ENCODE data around the gene CDKAL1. TPM values are rescaled to one million over a fixed set of nuclear protein-coding genes. Genes with fewer than 3 reads are reported as not detected.

Gene CDKAL1
- total and polyA plus RNA-seq, 9 of the 15 experiments (the other 6 are each of a cell fraction or from before 2014, with no cell fraction given) = 11.2 to 36.3 (median 20.1) TPM

DNA sequence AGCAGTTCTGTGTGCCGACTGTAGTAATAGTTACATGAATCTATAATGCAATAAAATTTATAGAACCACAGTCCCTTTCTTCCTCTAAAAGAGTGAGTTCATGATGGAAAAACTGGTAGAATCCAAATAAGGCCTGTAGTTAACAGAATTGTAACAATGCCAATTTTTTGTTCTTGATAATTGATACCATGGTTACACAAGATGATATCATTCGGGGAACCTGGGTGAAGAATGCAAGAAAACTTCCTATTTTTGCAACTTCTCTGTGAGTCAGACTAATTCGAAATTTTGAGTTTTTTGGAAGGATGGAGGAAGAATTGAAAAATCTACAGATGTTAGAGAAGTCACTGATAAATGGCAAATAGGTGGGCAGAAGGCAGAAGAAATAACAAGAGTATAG, 381.8 kb downstream of the CDKAL1 start:
- no peaks in the 10 kb centered on the region for H3K9me1 ChIP-seq (ENCODE audit: control insufficient read depth, insufficient read depth, low read length)
- ChIA-PET POLR2A (no interaction called here), CTCF (ENCODE audit: low intra/inter-chr PET ratio) (no interaction called here)
- BruUV-seq (replicated peaks) = no TSS peak
- WGBS (ENCODE audit: insufficient coverage, low coverage, missing lambda C conversion rate) = 76% methylated on average over 3 of the region's 3 CpGs
- H3K9me3 ChIP-seq (replicated peaks; ENCODE audit: control insufficient read depth, insufficient read depth, low read depth, low read length) = no peaks in the 10 kb centered on the region; the same call in 1 of the 2 replicates
- no peaks in the 10 kb centered on the region for H4K20me1 ChIP-seq (replicated peaks; ENCODE audit: control insufficient read depth, insufficient read depth, low read length)
- H3K4me1 ChIP-seq (replicated peaks in 1 of 2; ENCODE audit: control insufficient read depth in 2 of 2, insufficient read depth in 2 of 2, low read length in 2 of 2) = no peaks in the 10 kb centered on the region
- no peaks in the 10 kb centered on the region for H3K79me2 ChIP-seq (ENCODE audit: control insufficient read depth, insufficient read depth, low read length)
- no peak for DNase-seq (ENCODE audit: extremely low read depth in 1 of 4, low spot score in 3 of 4)
- no peak for FAIRE-seq
- no peak overlapping the region for H3K4me3 ChIP-seq
- no peak overlapping the region for H3K4me2 ChIP-seq (ENCODE audit: insufficient read depth, low read length)
- H2AFZ ChIP-seq (ENCODE audit: low read depth, low read length) = no peak overlapping the region
- H3K27ac ChIP-seq (ENCODE audit: extremely low read depth, low read depth, low read length) = no peak overlapping the region
- no peak for ATAC-seq
- no peaks in the 10 kb centered on the region for H3K27me3 ChIP-seq (ENCODE audit: control insufficient read depth in 2 of 2, insufficient read depth in 2 of 2, low read length in 2 of 2)
- TF ChIP-seq, protein P1, sequence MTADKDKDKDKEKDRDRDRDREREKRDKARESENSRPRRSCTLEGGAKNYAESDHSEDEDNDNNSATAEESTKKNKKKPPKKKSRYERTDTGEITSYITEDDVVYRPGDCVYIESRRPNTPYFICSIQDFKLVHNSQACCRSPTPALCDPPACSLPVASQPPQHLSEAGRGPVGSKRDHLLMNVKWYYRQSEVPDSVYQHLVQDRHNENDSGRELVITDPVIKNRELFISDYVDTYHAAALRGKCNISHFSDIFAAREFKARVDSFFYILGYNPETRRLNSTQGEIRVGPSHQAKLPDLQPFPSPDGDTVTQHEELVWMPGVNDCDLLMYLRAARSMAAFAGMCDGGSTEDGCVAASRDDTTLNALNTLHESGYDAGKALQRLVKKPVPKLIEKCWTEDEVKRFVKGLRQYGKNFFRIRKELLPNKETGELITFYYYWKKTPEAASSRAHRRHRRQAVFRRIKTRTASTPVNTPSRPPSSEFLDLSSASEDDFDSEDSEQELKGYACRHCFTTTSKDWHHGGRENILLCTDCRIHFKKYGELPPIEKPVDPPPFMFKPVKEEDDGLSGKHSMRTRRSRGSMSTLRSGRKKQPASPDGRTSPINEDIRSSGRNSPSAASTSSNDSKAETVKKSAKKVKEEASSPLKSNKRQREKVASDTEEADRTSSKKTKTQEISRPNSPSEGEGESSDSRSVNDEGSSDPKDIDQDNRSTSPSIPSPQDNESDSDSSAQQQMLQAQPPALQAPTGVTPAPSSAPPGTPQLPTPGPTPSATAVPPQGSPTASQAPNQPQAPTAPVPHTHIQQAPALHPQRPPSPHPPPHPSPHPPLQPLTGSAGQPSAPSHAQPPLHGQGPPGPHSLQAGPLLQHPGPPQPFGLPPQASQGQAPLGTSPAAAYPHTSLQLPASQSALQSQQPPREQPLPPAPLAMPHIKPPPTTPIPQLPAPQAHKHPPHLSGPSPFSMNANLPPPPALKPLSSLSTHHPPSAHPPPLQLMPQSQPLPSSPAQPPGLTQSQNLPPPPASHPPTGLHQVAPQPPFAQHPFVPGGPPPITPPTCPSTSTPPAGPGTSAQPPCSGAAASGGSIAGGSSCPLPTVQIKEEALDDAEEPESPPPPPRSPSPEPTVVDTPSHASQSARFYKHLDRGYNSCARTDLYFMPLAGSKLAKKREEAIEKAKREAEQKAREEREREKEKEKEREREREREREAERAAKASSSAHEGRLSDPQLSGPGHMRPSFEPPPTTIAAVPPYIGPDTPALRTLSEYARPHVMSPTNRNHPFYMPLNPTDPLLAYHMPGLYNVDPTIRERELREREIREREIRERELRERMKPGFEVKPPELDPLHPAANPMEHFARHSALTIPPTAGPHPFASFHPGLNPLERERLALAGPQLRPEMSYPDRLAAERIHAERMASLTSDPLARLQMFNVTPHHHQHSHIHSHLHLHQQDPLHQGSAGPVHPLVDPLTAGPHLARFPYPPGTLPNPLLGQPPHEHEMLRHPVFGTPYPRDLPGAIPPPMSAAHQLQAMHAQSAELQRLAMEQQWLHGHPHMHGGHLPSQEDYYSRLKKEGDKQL (CRISPR knock-in tag; IDR thresholded peaks at IDR 0.05; ENCODE audit: borderline replicate concordance) = no peak
- intact Hi-C loops (cut with micrococcal nuclease) = no loop called here
- H3K9ac ChIP-seq (ENCODE audit: insufficient read depth in 1 of 2, low read depth in 2 of 2, low read length in 2 of 2) = no peak overlapping the region
- no peaks in the 10 kb centered on the region for H3K36me3 ChIP-seq (ENCODE audit: control insufficient read depth, insufficient read depth, low read length)
- in situ Hi-C loops (cut with MboI) = no loop called here

All from K562 (cell line).